ENCODE results near the gene RPS19BP1.

The RPS19BP1 gene

GRCh38 chr22:39488563-39489083, 43.9 kb downstream of the RPS19BP1 start:
- FAIRE-seq: no peak

GRCh38 chr22:39487826-39488520, 44.6 kb downstream of the RPS19BP1 start:
- FAIRE-seq: no peak

DNA sequence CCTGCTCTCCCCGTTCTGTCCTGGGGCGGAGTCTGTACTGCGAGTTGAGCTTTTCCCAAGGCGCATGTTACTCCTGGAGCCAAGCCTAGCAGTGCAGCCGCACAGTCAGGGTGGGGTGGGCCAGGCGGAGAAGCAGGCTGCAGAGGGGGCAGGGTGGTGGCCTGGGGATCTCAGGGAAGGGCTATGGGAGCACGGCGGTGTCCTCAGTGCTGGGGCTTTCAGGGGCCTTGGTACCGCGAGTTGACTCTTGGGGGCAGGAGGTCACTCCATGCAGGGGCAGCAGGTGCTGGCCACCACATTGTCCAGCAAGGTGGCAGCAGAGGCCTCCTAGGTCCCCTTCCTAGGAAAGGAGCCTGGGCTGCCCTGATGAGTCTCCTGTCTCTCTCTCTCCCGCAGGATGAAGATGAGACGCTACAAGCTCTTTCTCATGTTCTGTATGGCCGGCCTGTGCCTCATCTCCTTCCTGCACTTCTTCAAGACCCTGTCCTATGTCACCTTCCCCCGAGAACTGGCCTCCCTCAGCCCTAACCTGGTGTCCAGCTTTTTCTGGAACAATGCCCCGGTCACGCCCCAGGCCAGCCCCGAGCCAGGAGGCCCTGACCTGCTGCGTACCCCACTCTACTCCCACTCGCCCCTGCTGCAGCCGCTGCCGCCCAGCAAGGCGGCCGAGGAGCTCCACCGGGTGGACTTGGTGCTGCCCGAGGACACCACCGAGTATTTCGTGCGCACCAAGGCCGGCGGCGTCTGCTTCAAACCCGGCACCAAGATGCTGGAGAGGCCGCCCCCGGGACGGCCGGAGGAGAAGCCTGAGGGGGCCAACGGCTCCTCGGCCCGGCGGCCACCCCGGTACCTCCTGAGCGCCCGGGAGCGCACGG, 45.4 kb downstream of the RPS19BP1 start:
- no peak for FAIRE-seq

GRCh38 chr22:39482768-39483167, 49.8 kb downstream of the RPS19BP1 start:
- no peak for FAIRE-seq

- no peak for FAIRE-seq
Measured at GRCh38 chr22:39481595-39481994, 51.0 kb downstream of the RPS19BP1 start.

DNA sequence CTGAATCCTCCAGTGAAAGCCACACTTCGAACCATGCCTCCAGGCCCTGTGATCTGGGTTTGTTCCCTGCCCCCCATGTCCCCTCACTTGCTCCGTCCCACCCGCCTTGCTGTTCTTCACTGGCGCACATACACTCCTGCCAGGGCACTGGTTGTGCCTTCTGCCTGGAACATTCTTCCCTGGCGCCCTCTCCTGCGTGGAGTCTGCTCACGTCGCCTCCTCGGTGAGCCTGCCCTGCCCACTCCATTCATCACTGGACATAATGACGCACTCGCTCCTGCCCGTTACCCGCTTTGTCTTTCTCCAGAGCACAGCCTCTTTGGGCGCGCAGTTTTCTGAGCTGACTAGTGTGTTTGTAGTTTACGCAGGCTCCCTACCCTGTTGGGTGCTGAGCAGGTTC, 51.5 kb downstream of the RPS19BP1 start:
- no peak for FAIRE-seq

GRCh38 chr22:39480557-39480956, 52.0 kb downstream of the RPS19BP1 start:
- FAIRE-seq: no peak

- FAIRE-seq: no peak
Measured at GRCh38 chr22:39479254-39479653, 53.3 kb downstream of the RPS19BP1 start.

All from colon (tissue), 2 donors.